ENCODE data around the gene FAM236B. TPM values are rescaled to one million over a fixed set of nuclear protein-coding genes. Genes with fewer than 3 reads are reported as not detected.
"Not testable (repeated sequence)": the region's sequence is repeated elsewhere in the genome, so short reads cannot be mapped to it uniquely, and the experiment has no call there.

FAM236B gene
- total and polyA plus RNA-seq, 2 experiments from 2014 or later: not detected

- not testable (repeated sequence) for H3K36me3 ChIP-seq (ENCODE audit: insufficient read depth); H3K79me2 ChIP-seq (replicated peaks; ENCODE audit: insufficient read depth); H3K4me2 ChIP-seq; H3K27me3 Mint-ChIP-seq (ENCODE audit: insufficient read depth, low read depth, poor library complexity); H3K9me2 ChIP-seq (ENCODE audit: insufficient read depth); H3K27ac Mint-ChIP-seq; H3K4me1 ChIP-seq (ENCODE audit: insufficient read depth); DNase-seq (ENCODE audit: low spot score); H3K27me3 ChIP-seq (ENCODE audit: insufficient read depth); H2AFZ ChIP-seq; H3K4me3 ChIP-seq; H4K20me1 ChIP-seq (replicated peaks; ENCODE audit: insufficient read depth); H3F3A ChIP-seq (replicated peaks; ENCODE audit: low read depth); H3K27ac ChIP-seq (ENCODE audit: low read depth); H3K36me3 Mint-ChIP-seq (ENCODE audit: low read depth); H3K4me3 Mint-ChIP-seq; H3K9me3 Mint-ChIP-seq; H3K4me1 Mint-ChIP-seq
- peak; percentile 19; the same call in 1 of the 3 replicates for ATAC-seq
Measured at GRCh38 chrX:72778146-72778545, 4.3 kb downstream of the FAM236B start.

- H3K27me3 Mint-ChIP-seq (ENCODE audit: insufficient read depth, low read depth, poor library complexity); H3K27ac Mint-ChIP-seq; H3K79me2 ChIP-seq (replicated peaks; ENCODE audit: insufficient read depth); DNase-seq (ENCODE audit: low spot score); H3K27me3 ChIP-seq (ENCODE audit: insufficient read depth); H3K4me1 ChIP-seq (ENCODE audit: insufficient read depth); H3K4me2 ChIP-seq; H3K4me3 ChIP-seq; H3F3A ChIP-seq (replicated peaks; ENCODE audit: low read depth); H3K9me3 Mint-ChIP-seq; H3K4me3 Mint-ChIP-seq; H4K20me1 ChIP-seq (replicated peaks; ENCODE audit: insufficient read depth); H3K9me2 ChIP-seq (ENCODE audit: insufficient read depth); H3K27ac ChIP-seq (ENCODE audit: low read depth); H3K36me3 ChIP-seq (ENCODE audit: insufficient read depth); H2AFZ ChIP-seq; H3K36me3 Mint-ChIP-seq (ENCODE audit: low read depth); H3K4me1 Mint-ChIP-seq: not testable (repeated sequence)
- peak; percentile 69 for ATAC-seq
Measured at GRCh38 chrX:72777467-72777790, 5.0 kb downstream of the FAM236B start.

GRCh38 chrX:72776653-72777466 is 5.6 kb downstream of the FAM236B start, which contains the start of gene DMRTC1B:
DMRTC1B (plus strand) TSS chrX:72776890; CDS start chrX:72845136, 68,246 bp downstream.
- H3K4me2 ChIP-seq; H4K20me1 ChIP-seq (replicated peaks; ENCODE audit: insufficient read depth); H3K9me3 Mint-ChIP-seq; H3K4me3 ChIP-seq; DNase-seq (ENCODE audit: low spot score); H3F3A ChIP-seq (replicated peaks; ENCODE audit: low read depth); H3K36me3 Mint-ChIP-seq (ENCODE audit: low read depth); H3K4me1 ChIP-seq (ENCODE audit: insufficient read depth); H3K27ac ChIP-seq (ENCODE audit: low read depth); H2AFZ ChIP-seq; H3K4me1 Mint-ChIP-seq; H3K27me3 Mint-ChIP-seq (ENCODE audit: insufficient read depth, low read depth, poor library complexity); H3K9me2 ChIP-seq (ENCODE audit: insufficient read depth); H3K27ac Mint-ChIP-seq; H3K79me2 ChIP-seq (replicated peaks; ENCODE audit: insufficient read depth); H3K4me3 Mint-ChIP-seq; H3K36me3 ChIP-seq (ENCODE audit: insufficient read depth); H3K27me3 ChIP-seq (ENCODE audit: insufficient read depth): not testable (repeated sequence)
- peak; percentile 91 for ATAC-seq

- H3K9me2 ChIP-seq (ENCODE audit: insufficient read depth); H3K4me3 Mint-ChIP-seq; H3F3A ChIP-seq (replicated peaks; ENCODE audit: low read depth); H3K36me3 Mint-ChIP-seq (ENCODE audit: low read depth); DNase-seq (ENCODE audit: low spot score); H3K27me3 Mint-ChIP-seq (ENCODE audit: insufficient read depth, low read depth, poor library complexity); H3K27ac Mint-ChIP-seq; H3K79me2 ChIP-seq (replicated peaks; ENCODE audit: insufficient read depth); H3K9me3 Mint-ChIP-seq; H3K27ac ChIP-seq (ENCODE audit: low read depth); H4K20me1 ChIP-seq (replicated peaks; ENCODE audit: insufficient read depth); H3K4me1 Mint-ChIP-seq; H2AFZ ChIP-seq; H3K27me3 ChIP-seq (ENCODE audit: insufficient read depth); H3K36me3 ChIP-seq (ENCODE audit: insufficient read depth); H3K4me2 ChIP-seq; H3K4me1 ChIP-seq (ENCODE audit: insufficient read depth); H3K4me3 ChIP-seq: not testable (repeated sequence)
- peak; percentile 33 for ATAC-seq
Measured at GRCh38 chrX:72760454-72760853, 22.0 kb downstream of the FAM236B start.

GRCh38 chrX:72748545-72748944 is 33.9 kb downstream of the FAM236B start:
- not testable (repeated sequence) for H3K4me1 Mint-ChIP-seq; H3K27ac Mint-ChIP-seq; H3K27me3 Mint-ChIP-seq (ENCODE audit: insufficient read depth, low read depth, poor library complexity); H3K79me2 ChIP-seq (replicated peaks; ENCODE audit: insufficient read depth); H3K4me1 ChIP-seq (ENCODE audit: insufficient read depth); H3K9me2 ChIP-seq (ENCODE audit: insufficient read depth); H3K27me3 ChIP-seq (ENCODE audit: insufficient read depth); H3K4me3 ChIP-seq; H3K36me3 Mint-ChIP-seq (ENCODE audit: low read depth); DNase-seq (ENCODE audit: low spot score); H4K20me1 ChIP-seq (replicated peaks; ENCODE audit: insufficient read depth); H3F3A ChIP-seq (replicated peaks; ENCODE audit: low read depth); H2AFZ ChIP-seq; H3K36me3 ChIP-seq (ENCODE audit: insufficient read depth); H3K4me2 ChIP-seq; H3K9me3 Mint-ChIP-seq; ATAC-seq; H3K4me3 Mint-ChIP-seq; H3K27ac ChIP-seq (ENCODE audit: low read depth)

GRCh38 chrX:72745546-72745945 is 36.9 kb downstream of the FAM236B start:
- H3K36me3 ChIP-seq (ENCODE audit: insufficient read depth); H3K4me2 ChIP-seq; ATAC-seq; DNase-seq (ENCODE audit: low spot score); H3K27me3 Mint-ChIP-seq (ENCODE audit: insufficient read depth, low read depth, poor library complexity); H3K9me3 Mint-ChIP-seq; H3K27me3 ChIP-seq (ENCODE audit: insufficient read depth); H3K4me1 Mint-ChIP-seq; H3K79me2 ChIP-seq (replicated peaks; ENCODE audit: insufficient read depth); H4K20me1 ChIP-seq (replicated peaks; ENCODE audit: insufficient read depth); H3K36me3 Mint-ChIP-seq (ENCODE audit: low read depth); H3K9me2 ChIP-seq (ENCODE audit: insufficient read depth); H3K4me1 ChIP-seq (ENCODE audit: insufficient read depth); H3K27ac Mint-ChIP-seq; H3K4me3 Mint-ChIP-seq; H3K27ac ChIP-seq (ENCODE audit: low read depth); H3K4me3 ChIP-seq; H3F3A ChIP-seq (replicated peaks; ENCODE audit: low read depth); H2AFZ ChIP-seq: not testable (repeated sequence)

Measured in GM23338 (cell line).